T follicular helper cell (primary cell): Measurements from ENCODE around the gene GOLGA3.

ENCODE experiments used
- DNase-seq: peaks from one replicate; pipeline ENCODE4 v3.0.0-alpha.2; 2020; ENCODE audit warnings: low read depth

GOLGA3 gene

GRCh38 chr12:132723015-132723763, 105.5 kb downstream of the GOLGA3 start:
- DNase-seq, result no peak

- no peak for DNase-seq
These were observed 107.9 kb downstream of the GOLGA3 start for GRCh38 chr12:132720606-132721345.

GRCh38 chr12:132719954-132720324, 108.7 kb downstream of the GOLGA3 start:
- DNase-seq, result no peak

- no peak for DNase-seq
These were observed 109.3 kb downstream of the GOLGA3 start for GRCh38 chr12:132719141-132719953.
